HG03571 (cell line): Measurements from ENCODE around the gene RNF13.

Experiments
- ATAC-seq: cut with Tn5 transposase; IDR thresholded peaks from one replicate; pipeline ENCODE4 v1.9.1; 2021; ENCODE audit not compliant: unreplicated experiment

The RNF13 gene

DNA sequence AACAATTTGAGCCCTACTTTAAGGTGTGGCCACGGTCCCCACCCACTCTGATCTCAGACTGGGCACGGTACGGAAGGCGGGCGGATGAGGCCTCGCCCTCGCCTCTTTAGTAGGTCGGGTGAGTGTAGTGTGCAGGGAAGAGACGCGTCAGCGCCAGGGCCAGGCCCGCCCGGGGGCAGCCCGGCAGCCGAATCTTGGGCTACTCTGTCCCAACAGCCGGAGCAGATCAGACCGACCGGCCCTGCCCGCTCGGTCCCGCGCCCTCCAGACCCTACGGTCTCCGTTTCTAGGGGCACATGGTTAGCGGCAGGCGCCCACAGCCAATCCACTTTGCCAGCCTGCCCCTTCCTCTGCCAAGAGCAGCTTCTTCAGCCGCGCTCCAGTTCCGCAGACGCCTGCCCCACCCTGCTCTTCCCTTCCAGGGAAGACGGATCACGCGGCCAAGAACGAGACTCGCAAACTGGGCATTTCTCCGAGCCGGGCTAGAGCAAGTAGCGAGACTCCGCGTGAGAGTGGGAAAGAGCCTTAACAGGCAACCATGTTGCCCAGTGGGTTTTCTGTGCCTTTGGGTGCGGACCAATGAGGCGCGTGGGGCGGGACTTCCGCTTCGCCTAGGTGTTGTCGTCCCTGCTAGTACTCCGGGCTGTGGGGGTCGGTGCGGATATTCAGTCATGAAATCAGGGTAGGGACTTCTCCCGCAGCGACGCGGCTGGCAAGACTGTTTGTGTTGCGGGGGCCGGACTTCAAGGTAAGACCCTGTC, at the start of gene RNF13:
TSS of gene RNF13 (plus strand) at position 610 of the 761 bp plus-strand sequence. CDS start 32,812 bp downstream, outside the sequence.
- peak; percentile 92 for ATAC-seq

DNA sequence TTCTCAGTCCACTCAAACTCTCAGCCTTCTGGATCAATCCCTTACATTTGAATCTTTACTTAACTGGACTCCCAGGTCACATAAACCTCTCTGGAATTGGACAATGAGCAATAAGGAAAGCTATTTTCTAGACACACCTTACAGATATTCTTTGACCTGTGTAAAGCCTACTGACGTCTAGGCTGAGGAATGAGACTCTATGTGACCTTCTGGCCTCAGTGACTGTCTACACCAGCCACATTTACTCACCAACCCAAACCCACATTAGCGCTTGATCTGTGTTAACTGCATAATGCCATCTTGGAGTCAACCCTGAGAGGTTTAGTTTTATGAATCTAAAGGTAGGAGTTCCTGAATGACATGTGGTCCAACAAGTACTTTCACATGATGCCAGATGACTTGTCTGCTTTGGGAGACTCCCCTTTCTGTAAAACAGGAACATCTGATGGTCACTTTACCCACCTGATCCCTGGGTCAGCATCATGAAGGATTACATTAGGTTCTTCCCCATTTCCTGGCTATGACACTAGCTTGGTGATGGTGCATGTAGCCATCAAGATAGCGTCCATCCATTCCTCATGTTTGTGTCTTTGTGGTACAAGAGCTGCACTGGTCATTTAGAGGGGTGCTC, 49.3 kb upstream of the RNF13 start:
- ATAC-seq: no peak

DNA sequence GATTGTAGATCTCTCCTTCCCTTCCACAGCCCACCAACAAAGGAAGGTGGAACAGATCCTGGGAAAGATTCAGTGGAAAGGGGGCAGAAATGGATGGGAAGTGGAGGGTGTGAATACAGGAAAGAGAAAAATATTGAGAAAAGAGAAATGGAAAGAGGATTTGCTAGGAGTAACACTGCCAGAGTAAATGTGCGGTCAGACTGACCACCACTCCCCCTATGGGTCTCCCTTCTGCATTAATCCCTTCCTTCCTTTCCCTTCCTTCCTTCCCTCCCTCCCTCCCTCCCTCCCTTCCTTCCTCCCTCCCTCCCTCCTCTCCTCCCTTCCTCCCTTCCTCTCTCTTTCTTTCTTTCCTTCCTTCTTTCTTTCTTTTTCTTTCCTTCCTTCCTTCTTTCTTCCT, 48.7 kb upstream of the RNF13 start:
- ATAC-seq: no peak

GRCh38 chr3:149765762-149766334, 47.2 kb upstream of the RNF13 start:
- no peak for ATAC-seq

GRCh38 chr3:149767720-149768119, 45.3 kb upstream of the RNF13 start:
- no peak for ATAC-seq

DNA sequence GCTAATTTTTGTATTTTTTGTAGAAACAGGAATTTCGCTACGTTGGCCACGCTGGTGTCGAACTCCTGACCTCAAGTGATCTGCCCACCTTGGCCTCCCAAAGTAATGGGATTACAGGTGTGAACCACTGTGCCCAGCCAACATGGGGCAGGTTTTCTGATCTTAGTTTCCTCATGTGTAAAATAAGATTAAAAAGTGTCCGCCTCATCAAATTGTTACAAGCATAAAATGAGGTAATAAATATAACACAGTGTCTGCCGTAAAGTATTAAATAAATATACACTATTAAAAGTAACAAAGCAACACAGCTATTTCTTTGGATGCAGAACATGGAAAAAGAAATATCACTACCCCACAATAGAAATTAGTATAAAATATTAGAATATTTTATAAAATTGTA, 44.3 kb upstream of the RNF13 start:
- no peak for ATAC-seq

GRCh38 chr3:149770246-149770645, 42.8 kb upstream of the RNF13 start:
- ATAC-seq: no peak

GRCh38 chr3:149771652-149772271, 41.3 kb upstream of the RNF13 start:
- ATAC-seq: peak; percentile 59

- no peak for ATAC-seq
Observed at GRCh38 chr3:149772861-149773260, 40.2 kb upstream of the RNF13 start.

DNA sequence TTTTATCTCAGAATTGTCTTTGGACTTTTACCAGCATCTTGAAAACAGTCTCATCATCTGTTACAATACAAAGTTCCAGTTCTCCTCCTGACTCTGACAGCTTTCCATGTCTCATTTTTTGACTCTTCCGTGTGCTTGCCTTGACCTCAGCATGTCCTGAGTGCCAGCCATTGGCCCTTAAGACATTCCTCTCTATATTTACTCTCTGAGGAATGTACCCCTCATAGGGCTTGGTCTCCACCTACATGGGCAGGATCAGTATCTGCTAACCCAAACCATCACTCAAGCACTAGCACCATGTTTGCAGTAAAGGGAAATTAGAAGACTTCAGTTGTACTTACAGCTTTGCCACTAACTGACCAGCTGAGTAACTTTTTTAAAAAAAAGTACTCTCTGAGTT, 36.8 kb upstream of the RNF13 start:
- no peak for ATAC-seq

GRCh38 chr3:149777414-149778214, 35.4 kb upstream of the RNF13 start:
- no peak for ATAC-seq

DNA sequence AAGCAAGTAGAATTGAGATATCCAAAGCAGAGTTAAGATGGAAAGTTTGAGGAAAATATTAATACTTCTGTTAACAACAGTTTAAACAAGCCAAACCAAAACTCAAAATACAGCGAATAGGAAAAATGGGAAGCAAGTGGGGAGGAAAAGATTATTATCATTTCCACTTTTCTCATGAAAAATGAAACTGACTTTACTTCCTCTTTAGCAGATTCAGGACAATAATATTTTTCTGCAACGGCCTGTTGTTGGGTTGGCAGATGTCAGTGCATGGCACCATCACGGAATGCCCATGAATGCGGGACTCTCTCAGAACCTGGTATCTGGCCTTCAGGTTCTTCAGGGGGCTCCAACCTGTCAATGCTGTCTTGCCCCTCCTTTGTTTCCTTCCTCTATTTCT, 31.8 kb upstream of the RNF13 start:
- no peak for ATAC-seq

GRCh38 chr3:149781741-149782140, 31.3 kb upstream of the RNF13 start:
- no peak for ATAC-seq

DNA sequence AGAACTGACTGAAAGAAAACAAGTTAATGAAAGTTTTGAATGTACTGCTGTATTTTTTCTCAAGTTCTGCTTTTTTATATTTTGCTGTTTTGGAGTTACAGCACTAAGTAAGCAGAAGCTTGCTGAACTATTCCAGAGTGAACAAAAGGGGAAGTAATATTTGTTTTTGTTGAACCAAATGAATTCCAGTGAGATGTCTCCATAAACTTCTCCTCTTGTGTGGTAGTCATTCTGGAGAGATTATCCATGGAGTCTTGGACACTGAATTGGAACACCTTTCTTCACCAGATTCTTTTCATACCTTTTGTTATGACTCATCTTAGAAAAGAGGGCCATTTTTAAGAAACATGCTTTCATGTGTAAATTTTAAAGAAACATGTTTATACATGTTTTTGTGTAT, 29.4 kb upstream of the RNF13 start:
- ATAC-seq: no peak

DNA sequence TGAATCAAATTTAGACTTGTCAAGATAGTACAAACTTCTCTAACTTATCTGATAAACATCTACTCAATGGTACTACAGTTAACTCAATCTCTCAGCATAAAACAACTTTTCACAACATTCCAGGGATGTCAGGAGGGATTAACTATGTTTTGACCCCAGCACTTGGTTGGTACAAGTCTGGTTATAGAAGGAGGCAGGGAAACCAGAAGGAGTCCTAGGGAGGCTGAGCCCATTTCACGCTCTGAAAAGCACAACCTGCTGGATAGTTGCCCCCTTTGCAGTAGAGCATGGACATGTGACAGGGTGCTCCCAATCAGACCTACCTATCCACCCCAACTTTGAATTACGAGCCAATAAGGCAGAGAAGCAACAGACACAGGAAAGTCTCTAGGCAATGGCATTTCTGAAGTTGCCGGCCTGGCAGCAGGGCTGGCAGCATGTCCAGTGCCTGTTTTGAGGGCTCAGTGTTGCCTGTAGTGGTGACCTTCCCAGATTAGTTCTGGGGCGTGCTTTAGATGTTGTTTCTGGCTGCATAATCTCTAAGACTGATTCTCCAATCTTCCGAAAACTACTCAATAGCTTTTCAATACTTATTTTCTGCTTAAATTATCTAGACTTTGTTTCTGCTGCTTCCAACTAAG, 28.8 kb upstream of the RNF13 start:
- ATAC-seq: no peak

DNA sequence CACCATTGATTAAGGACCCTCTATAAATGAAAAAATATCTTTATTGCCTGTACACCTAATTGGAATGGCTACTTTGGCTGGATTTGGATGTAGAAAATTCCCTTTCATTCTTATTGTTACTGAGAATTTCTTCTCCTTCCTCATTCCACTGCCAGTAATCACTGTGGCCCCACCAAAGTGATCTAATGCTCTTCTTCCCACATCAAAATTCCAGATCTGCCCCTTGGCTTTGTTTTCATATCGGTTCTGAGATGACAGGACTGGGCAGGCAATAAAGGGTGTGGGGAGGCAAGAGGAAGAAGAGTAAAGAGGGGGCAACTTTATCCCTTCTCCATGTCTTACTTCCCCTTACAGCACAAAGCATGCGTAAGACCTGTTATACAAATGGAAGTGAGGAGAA, 22.7 kb upstream of the RNF13 start:
- ATAC-seq: no peak

DNA sequence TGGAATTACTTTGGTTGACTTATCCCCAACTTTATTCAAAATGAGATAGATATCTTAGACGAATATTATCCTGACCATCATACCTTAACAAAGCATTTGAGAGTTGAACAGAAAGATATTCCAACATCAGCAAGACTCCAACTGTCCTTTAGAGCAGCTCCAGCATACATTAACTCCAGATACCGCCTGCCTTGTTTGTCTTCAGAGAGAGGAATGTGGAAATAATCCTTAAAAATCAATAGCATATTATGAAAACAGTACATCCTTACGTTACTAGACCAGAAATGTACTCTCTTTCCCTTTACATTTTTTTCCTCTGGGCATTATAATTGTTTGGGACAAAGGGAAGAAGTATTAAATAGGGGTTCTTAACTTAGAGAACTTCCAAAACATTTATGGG, 22.3 kb upstream of the RNF13 start:
- no peak for ATAC-seq

- no peak for ATAC-seq
Observed at GRCh38 chr3:149792452-149793270, 20.4 kb upstream of the RNF13 start, which contains the start of gene ANKUB1. Gene ANKUB1 (minus strand): TSS chr3:149792554. CDS start chr3:149792366, 188 bp downstream.

DNA sequence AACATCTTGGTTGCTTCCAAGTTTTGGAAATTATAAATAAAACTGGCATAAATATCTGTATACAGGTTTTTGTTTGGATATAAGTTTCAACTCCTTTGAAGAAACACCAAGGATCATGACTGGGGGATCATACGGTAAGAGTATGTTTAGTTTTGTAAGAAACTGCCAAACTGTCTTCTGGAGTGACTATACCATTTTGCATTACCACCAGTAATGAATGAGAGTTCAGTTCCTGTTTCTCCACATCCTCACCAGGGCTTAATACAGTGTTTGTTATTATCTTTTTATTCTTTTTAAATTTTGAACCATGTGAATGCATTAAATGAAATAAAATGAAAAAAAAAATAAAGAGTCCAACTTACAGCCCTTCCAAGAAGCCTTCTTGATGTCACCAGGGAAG, 17.0 kb upstream of the RNF13 start:
- no peak for ATAC-seq

- ATAC-seq: no peak
Observed at GRCh38 chr3:149800693-149801092, 12.3 kb upstream of the RNF13 start.
